Activated naive CD8-positive, alpha-beta T cell treated with anti-CD3 and anti-CD28 coated beads, Interleukin-2, amount 50 U/mL, for 24 hours (primary cell): ENCODE measurements around the gene NSDHL.
"Not testable (repeated sequence)": the region's sequence is repeated elsewhere in the genome, so short reads cannot be mapped to it uniquely, and the experiment has no call there.

Experiments
- ATAC-seq: fragments of 150-1000 bp; cut with Tn5 transposase; one replicate; pipeline ENCODE4 v1.10.0; 2021
- DNase-seq: peaks from one replicate; pipeline ENCODE4 v3.0.0; 2021
- H3K27ac Mint-ChIP-seq: one replicate; pipeline ENCODE4 v1.8.0; 2021; ENCODE audit warnings: mild to moderate bottlenecking, mixed read lengths
- H3K27me3 Mint-ChIP-seq: one replicate; pipeline ENCODE4 v1.8.0; 2021; ENCODE audit warnings: mixed read lengths
- H3K36me3 Mint-ChIP-seq: one replicate; pipeline ENCODE4 v1.8.0; 2021; ENCODE audit warnings: low read depth, mixed read lengths
- H3K4me1 Mint-ChIP-seq: one replicate; pipeline ENCODE4 v1.8.0; 2021; ENCODE audit warnings: mixed read lengths
- H3K4me3 Mint-ChIP-seq: one replicate; pipeline ENCODE4 v1.8.0; 2021; ENCODE audit warnings: mild to moderate bottlenecking, moderate library complexity, mixed read lengths
- H3K9me3 Mint-ChIP-seq: one replicate; pipeline ENCODE4 v1.8.0; 2021; ENCODE audit warnings: mixed read lengths

The NSDHL gene

GRCh38 chrX:152824841-152825374 lies 6.0 kb upstream of the NSDHL start:
- H3K4me3 Mint-ChIP-seq = no peak overlapping the region
- H3K9me3 Mint-ChIP-seq = no peaks in the 10 kb centered on the region
- peaks cover 6% of the 10 kb centered on the region for H3K27me3 Mint-ChIP-seq
- H3K27ac Mint-ChIP-seq = no peak overlapping the region
- DNase-seq = no peak
- ATAC-seq = no peak
- no peaks in the 10 kb centered on the region for H3K36me3 Mint-ChIP-seq
- peaks cover 6% of the 10 kb centered on the region for H3K4me1 Mint-ChIP-seq

GRCh38 chrX:152831391-152831790 lies 528 bp downstream of the NSDHL start:
- Mint-ChIP-seq H3K4me3 (peak overlapping the region; percentile 88), H3K36me3 (peaks cover 7% of the 10 kb centered on the region), H3K27ac (peak overlapping the region; percentile 86)

GRCh38 chrX:152832520-152832919 lies 1.7 kb downstream of the NSDHL start:
- H3K27ac Mint-ChIP-seq = no peak overlapping the region
- ATAC-seq (no peak), DNase-seq (no peak)
- no peaks in the 10 kb centered on the region for H3K27me3 Mint-ChIP-seq
- H3K4me1 Mint-ChIP-seq = peaks cover 17% of the 10 kb centered on the region
- no peaks in the 10 kb centered on the region for H3K9me3 Mint-ChIP-seq
- peak overlapping the region; percentile 88 for H3K4me3 Mint-ChIP-seq
- peaks cover 9% of the 10 kb centered on the region for H3K36me3 Mint-ChIP-seq

More at GRCh38 chrX:152831391-152831790, 528 bp downstream of the NSDHL start:
- ATAC-seq = no peak
- no peak for DNase-seq
- Mint-ChIP-seq H3K4me1 (peaks cover 17% of the 10 kb centered on the region), H3K9me3 (no peaks in the 10 kb centered on the region), H3K27me3 (no peaks in the 10 kb centered on the region)

GRCh38 chrX:152833378-152833777 lies 2.5 kb downstream of the NSDHL start:
- Mint-ChIP-seq H3K4me3 (no peak overlapping the region), H3K9me3 (no peaks in the 10 kb centered on the region), H3K27me3 (no peaks in the 10 kb centered on the region), H3K36me3 (peaks cover 9% of the 10 kb centered on the region), H3K4me1 (peaks cover 17% of the 10 kb centered on the region), H3K27ac (no peak overlapping the region)
- ATAC-seq (no peak), DNase-seq (no peak)

GRCh38 chrX:152835470-152835869 lies 4.6 kb downstream of the NSDHL start:
- H3K4me3 Mint-ChIP-seq, H3K27ac Mint-ChIP-seq, ATAC-seq, H3K27me3 Mint-ChIP-seq, H3K9me3 Mint-ChIP-seq, DNase-seq: not testable (repeated sequence)
- H3K36me3 Mint-ChIP-seq = peaks cover 12% of the 10 kb centered on the region
- peaks cover 16% of the 10 kb centered on the region for H3K4me1 Mint-ChIP-seq

- H3K4me3 Mint-ChIP-seq = no peak overlapping the region
- ATAC-seq = no peak
These were observed 12.0 kb downstream of the NSDHL start for GRCh38 chrX:152842772-152843338.

GRCh38 chrX:152843852-152844251 lies 13.0 kb downstream of the NSDHL start:
- DNase-seq = no peak
- no peak overlapping the region for H3K27ac Mint-ChIP-seq
- no peak for ATAC-seq
- peaks cover 10% of the 10 kb centered on the region for H3K36me3 Mint-ChIP-seq
- no peaks in the 10 kb centered on the region for H3K27me3 Mint-ChIP-seq
- H3K4me3 Mint-ChIP-seq = no peak overlapping the region
- peaks cover 2% of the 10 kb centered on the region for H3K4me1 Mint-ChIP-seq
- no peaks in the 10 kb centered on the region for H3K9me3 Mint-ChIP-seq

More at GRCh38 chrX:152842772-152843338, 12.0 kb downstream of the NSDHL start:
- Mint-ChIP-seq H3K27ac (no peak overlapping the region), H3K36me3 (peaks cover 7% of the 10 kb centered on the region), H3K4me1 (peaks cover 2% of the 10 kb centered on the region), H3K9me3 (no peaks in the 10 kb centered on the region), H3K27me3 (no peaks in the 10 kb centered on the region)
- DNase-seq = no peak

GRCh38 chrX:152844256-152844655 lies 13.4 kb downstream of the NSDHL start:
- no peak overlapping the region for H3K4me3 Mint-ChIP-seq
- peaks cover 2% of the 10 kb centered on the region for H3K4me1 Mint-ChIP-seq
- DNase-seq (no peak), ATAC-seq (no peak)
- no peak overlapping the region for H3K27ac Mint-ChIP-seq
- peaks cover 9% of the 10 kb centered on the region for H3K36me3 Mint-ChIP-seq
- H3K27me3 Mint-ChIP-seq = no peaks in the 10 kb centered on the region
- no peaks in the 10 kb centered on the region for H3K9me3 Mint-ChIP-seq

- ATAC-seq (no peak), DNase-seq (no peak)
- Mint-ChIP-seq H3K27ac (no peak overlapping the region), H3K4me3 (no peak overlapping the region), H3K9me3 (no peaks in the 10 kb centered on the region), H3K27me3 (no peaks in the 10 kb centered on the region), H3K4me1 (no peaks in the 10 kb centered on the region), H3K36me3 (peaks cover 11% of the 10 kb centered on the region)
These were observed 14.9 kb downstream of the NSDHL start for GRCh38 chrX:152845618-152846240.

GRCh38 chrX:152847281-152847680 lies 16.4 kb downstream of the NSDHL start:
- no peaks in the 10 kb centered on the region for H3K4me1 Mint-ChIP-seq
- no peak overlapping the region for H3K4me3 Mint-ChIP-seq
- peaks cover 19% of the 10 kb centered on the region for H3K36me3 Mint-ChIP-seq
- no peaks in the 10 kb centered on the region for H3K9me3 Mint-ChIP-seq
- no peaks in the 10 kb centered on the region for H3K27me3 Mint-ChIP-seq
- no peak for DNase-seq
- ATAC-seq = no peak
- H3K27ac Mint-ChIP-seq = no peak overlapping the region

GRCh38 chrX:152850465-152850864 lies 19.6 kb downstream of the NSDHL start:
- H3K4me3 Mint-ChIP-seq = no peak overlapping the region
- H3K36me3 Mint-ChIP-seq = peaks cover 31% of the 10 kb centered on the region
- ATAC-seq = no peak
- H3K4me1 Mint-ChIP-seq = no peaks in the 10 kb centered on the region
- no peaks in the 10 kb centered on the region for H3K9me3 Mint-ChIP-seq
- no peak for DNase-seq
- no peaks in the 10 kb centered on the region for H3K27me3 Mint-ChIP-seq
- no peak overlapping the region for H3K27ac Mint-ChIP-seq

- H3K4me1 Mint-ChIP-seq = peaks cover 2% of the 10 kb centered on the region
- H3K9me3 Mint-ChIP-seq = no peaks in the 10 kb centered on the region
- ATAC-seq = no peak
- H3K36me3 Mint-ChIP-seq = peaks cover 27% of the 10 kb centered on the region
- no peaks in the 10 kb centered on the region for H3K27me3 Mint-ChIP-seq
- no peak overlapping the region for H3K4me3 Mint-ChIP-seq
- no peak overlapping the region for H3K27ac Mint-ChIP-seq
- DNase-seq = no peak
These were observed 23.1 kb downstream of the NSDHL start for GRCh38 chrX:152853986-152854385.

GRCh38 chrX:152861116-152861515 lies 30.3 kb downstream of the NSDHL start:
- DNase-seq (no peak), ATAC-seq (no peak)
- Mint-ChIP-seq H3K9me3 (no peaks in the 10 kb centered on the region), H3K27me3 (no peaks in the 10 kb centered on the region), H3K4me1 (peaks cover 2% of the 10 kb centered on the region), H3K36me3 (peaks cover 6% of the 10 kb centered on the region), H3K4me3 (no peak overlapping the region), H3K27ac (no peak overlapping the region)

- H3K27ac Mint-ChIP-seq = no peak overlapping the region
- H3K36me3 Mint-ChIP-seq = peaks cover 6% of the 10 kb centered on the region
- no peaks in the 10 kb centered on the region for H3K9me3 Mint-ChIP-seq
- no peaks in the 10 kb centered on the region for H3K27me3 Mint-ChIP-seq
- DNase-seq (no peak), ATAC-seq (no peak)
- no peak overlapping the region for H3K4me3 Mint-ChIP-seq
- H3K4me1 Mint-ChIP-seq = peaks cover 2% of the 10 kb centered on the region
These were observed 31.0 kb downstream of the NSDHL start for GRCh38 chrX:152861826-152862225.

- Mint-ChIP-seq H3K27ac (no peak overlapping the region), H3K36me3 (peaks cover 7% of the 10 kb centered on the region), H3K4me3 (no peak overlapping the region), H3K9me3 (no peaks in the 10 kb centered on the region), H3K4me1 (no peaks in the 10 kb centered on the region), H3K27me3 (no peaks in the 10 kb centered on the region)
- no peak for ATAC-seq
- no peak for DNase-seq
These were observed 34.5 kb downstream of the NSDHL start for GRCh38 chrX:152865232-152865920.
